ENCODE results near the gene SIPA1. TPM values are rescaled to one million over a fixed set of nuclear protein-coding genes. Genes with fewer than 3 reads are reported as not detected.

SIPA1 gene
- total RNA-seq, 1 donor from 2014 or later = 29.7 TPM

- intact Hi-C loops (cut with DNase I) = no loop called here
- no peak for DNase-seq (ENCODE audit: low spot score)
These were observed 18.5 kb upstream of the SIPA1 start for GRCh38 chr11:65619281-65619928.

DNA sequence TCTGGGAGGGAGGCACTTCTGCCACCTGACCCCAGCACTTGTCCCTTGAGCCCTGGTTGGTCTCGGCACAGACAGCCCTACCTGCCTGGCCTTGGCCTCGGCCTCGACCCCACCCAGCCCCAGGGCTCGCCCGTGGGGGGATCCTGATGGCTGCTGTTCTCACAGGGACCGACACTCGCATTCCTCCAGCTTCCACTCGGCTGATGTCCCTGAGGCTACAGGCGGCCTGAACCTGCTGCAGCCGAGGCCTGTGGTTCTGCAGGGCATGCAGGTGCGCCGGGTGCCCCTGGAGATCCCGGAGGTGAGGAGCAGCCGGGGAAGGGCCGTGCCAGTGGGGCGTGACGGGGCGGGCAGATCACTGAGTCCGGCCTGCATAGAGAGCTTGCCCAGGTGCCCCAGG, 17.2 kb upstream of the SIPA1 start:
- intact Hi-C loops (cut with DNase I) = loop anchor here (5.0 kb wide), 1 partner anchor 197 kb away; no protein-coding TSS in a partner anchor
- no peak for DNase-seq (ENCODE audit: low spot score)

- DNase-seq (ENCODE audit: low spot score) = no peak
- intact Hi-C loops (cut with DNase I) = loop anchor here (5.0 kb wide), 1 partner anchor 196 kb away; no protein-coding TSS in a partner anchor
These were observed 16.4 kb upstream of the SIPA1 start for GRCh38 chr11:65621460-65621859.

DNA sequence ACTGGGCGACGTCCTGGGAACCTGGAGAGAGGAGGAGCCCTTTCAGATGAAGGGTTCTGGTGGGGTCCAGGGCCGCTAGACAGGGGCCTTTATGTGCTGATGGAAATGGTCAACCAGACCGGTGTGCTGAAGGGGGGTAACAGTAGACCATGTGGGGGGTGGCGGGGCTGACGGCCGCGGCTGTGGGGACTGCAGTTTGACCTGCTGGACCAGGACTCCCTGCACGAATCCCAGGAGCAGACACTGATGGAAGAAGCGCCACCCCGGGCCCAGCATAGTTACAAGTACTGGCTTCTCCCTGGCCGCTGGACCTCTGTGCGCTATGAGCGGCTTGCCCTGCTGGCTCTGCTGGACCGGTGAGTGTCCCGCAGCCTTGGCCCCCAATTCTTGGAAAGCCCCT, 15.9 kb upstream of the SIPA1 start:
- intact Hi-C loops (cut with DNase I) = loop anchor here (5.0 kb wide), 1 partner anchor 195 kb away; no protein-coding TSS in a partner anchor
- DNase-seq (ENCODE audit: low spot score) = no peak

DNA sequence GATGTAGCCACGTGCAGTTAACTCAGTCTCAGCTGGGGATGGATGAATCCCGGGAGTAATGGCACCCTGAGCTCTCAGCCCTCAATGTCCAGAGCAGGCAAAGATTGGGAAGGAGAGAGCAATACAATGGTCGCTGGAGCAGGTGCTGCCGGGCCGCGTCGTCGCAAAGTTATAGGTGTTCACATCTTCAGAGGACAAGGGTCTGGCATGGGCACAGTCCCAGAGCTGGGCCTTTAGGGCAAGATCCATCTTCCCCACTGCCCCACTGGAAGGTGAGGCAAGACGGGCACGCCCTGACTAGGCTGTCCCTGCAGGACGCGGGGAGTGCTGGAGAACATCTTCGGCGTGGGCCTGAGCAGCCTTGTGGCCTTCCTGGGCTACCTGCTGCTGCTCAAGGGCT, 14.7 kb upstream of the SIPA1 start:
- intact Hi-C loops (cut with DNase I) = loop anchor here (5.0 kb wide), 1 partner anchor 194 kb away; no protein-coding TSS in a partner anchor
- no peak for DNase-seq (ENCODE audit: low spot score)

DNA sequence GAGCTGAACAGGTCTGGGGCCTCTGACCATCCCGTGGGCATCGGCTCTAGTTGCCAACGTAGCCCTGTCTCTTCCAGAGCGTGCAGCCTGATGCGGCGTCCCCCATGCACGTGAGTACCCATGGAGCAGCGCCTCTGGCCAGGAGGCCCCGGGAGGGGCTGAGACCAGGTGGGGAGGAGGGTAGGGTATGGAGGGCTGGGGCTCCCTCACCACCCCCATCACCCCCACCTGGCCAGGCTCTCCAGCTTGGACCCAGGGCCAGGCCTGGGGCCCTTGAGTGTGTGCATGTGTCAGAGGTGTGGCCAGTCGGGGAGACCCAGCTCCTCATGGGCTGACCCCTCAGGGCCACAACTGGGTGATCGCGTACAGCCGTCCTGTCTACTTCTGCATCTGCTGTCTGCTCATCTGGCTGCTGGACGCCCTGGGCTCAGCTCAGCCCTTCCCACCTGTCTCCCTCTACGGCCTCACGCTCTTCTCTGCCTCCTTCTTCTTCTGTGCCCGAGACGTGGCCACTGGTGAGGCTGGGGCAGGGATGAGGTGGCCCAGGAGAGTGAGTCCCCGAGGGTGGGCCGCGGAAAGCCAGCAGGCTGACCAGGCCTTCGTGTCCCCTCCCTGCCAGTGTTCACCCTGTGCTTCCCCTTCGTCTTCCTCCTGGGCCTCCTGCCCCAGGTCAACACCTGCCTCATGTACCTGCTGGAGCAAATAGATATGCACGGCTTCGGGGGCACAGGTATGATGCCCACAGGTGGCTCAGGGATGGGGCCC, 13.9 kb upstream of the SIPA1 start:
- DNase-seq (ENCODE audit: low spot score) = no peak
- intact Hi-C loops (cut with DNase I) = loop anchor here (5.0 kb wide), 1 partner anchor 193 kb away; no protein-coding TSS in a partner anchor

DNA sequence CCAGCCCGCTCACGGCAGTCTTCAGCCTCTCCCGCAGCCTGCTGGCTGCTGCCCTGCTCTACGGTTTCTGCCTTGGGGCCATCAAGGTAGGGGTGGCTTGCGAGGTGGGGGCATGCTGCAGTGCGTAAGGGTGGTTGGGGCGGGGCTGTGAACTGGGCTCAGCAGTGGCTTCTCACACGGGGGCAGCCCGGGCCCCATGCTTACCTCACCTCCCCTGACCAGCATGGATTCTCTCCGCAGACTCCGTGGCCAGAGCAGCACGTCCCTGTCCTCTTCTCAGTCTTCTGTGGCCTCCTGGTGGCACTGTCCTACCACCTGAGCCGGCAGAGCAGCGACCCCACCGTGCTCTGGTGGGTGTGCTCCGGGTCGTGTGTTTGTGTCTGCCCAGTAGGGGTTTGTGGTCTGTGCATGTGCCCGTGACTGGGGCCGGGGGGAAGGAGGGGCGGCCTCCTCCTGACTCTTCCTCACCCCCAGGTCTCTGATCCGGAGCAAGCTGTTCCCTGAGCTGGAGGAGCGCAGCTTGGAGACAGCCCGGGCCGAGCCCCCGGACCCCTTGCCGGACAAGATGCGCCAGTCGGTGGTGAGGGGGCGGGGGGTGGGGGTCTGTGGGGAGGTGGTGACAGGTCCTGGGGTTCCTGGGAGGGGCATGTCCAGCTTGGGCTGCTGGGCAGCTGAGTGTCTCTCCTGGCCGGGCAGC, 12.8 kb upstream of the SIPA1 start:
- intact Hi-C loops (cut with DNase I) = loop anchor here (5.0 kb wide), 1 partner anchor 192 kb away; no protein-coding TSS in a partner anchor
- DNase-seq (ENCODE audit: low spot score) = no peak

DNA sequence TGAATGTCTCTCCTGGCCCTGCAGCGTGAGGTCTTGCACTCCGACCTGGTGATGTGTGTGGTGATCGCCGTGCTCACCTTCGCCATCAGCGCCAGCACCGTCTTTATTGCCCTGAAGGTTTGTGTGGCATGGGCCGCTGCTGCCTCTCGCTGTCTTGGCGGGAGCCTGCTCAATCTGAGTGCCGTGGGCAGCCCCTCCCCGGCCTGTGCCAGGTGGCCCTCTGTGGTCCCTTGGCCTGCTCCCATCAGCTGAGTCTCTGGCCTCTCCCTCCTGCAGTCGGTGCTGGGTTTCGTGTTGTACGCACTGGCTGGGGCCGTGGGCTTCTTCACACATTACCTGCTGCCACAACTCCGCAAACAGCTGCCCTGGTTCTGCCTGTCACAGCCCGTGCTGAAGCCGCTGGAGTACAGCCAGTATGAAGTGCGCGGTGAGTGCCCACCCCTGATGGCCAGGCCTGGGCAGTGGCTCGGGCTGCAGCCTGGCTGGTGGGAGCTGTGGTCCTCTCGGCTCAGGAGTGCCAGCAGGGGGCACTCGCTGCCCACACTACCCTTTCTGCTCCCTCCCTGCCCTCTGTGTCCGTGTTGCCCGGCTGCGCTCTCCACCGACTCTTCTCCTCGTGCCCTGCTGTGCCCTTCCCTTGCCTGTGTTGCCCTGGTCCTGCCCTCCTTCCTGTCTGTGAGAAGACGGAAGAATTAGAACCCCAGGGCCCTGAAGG, 12.1 kb upstream of the SIPA1 start:
- no peak for DNase-seq (ENCODE audit: low spot score)
- intact Hi-C loops (cut with DNase I) = no loop called here

DNA sequence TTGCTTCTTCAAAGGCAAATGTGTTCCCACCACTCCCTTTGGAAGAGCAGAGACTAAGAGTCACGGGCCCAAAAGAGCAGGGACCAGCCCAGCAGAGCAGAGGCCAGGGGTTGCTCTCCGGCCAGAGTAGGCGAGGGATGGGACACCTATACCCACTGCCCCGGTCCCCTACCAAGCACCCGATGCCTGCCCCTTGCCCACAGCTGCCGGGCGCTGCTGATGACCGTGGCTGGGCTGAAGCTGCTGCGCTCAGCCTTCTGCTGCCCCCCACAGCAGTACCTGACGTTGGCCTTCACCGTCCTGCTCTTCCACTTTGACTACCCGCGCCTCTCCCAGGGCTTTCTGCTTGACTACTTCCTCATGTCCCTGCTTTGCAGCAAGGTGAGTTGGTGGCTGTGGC, 10.7 kb upstream of the SIPA1 start:
- intact Hi-C loops (cut with DNase I) = no loop called here
- DNase-seq (ENCODE audit: low spot score) = no peak

- no peak for DNase-seq (ENCODE audit: low spot score)
- intact Hi-C loops (cut with DNase I) = no loop called here
These were observed 8.3 kb upstream of the SIPA1 start for GRCh38 chr11:65629579-65629978.

DNA sequence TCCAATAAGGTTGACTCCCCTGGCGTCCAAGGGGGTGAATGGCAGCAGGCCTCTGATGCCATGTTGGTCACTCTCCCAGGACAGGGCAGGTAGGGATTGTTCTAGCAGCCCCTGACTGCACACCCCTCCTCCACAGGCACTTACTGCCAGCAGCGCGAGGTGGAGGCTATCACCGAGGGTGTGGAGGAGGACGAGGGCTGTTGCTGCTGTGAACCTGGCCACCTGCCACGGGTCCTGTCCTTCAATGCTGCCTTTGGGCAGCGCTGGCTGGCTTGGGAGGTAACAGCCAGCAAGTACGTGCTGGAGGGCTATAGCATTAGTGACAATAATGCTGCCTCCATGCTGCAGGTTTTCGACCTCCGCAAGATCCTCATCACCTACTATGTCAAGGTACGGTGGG, 7.7 kb upstream of the SIPA1 start:
- intact Hi-C loops (cut with DNase I) = no loop called here
- no peak for DNase-seq (ENCODE audit: low spot score)

DNA sequence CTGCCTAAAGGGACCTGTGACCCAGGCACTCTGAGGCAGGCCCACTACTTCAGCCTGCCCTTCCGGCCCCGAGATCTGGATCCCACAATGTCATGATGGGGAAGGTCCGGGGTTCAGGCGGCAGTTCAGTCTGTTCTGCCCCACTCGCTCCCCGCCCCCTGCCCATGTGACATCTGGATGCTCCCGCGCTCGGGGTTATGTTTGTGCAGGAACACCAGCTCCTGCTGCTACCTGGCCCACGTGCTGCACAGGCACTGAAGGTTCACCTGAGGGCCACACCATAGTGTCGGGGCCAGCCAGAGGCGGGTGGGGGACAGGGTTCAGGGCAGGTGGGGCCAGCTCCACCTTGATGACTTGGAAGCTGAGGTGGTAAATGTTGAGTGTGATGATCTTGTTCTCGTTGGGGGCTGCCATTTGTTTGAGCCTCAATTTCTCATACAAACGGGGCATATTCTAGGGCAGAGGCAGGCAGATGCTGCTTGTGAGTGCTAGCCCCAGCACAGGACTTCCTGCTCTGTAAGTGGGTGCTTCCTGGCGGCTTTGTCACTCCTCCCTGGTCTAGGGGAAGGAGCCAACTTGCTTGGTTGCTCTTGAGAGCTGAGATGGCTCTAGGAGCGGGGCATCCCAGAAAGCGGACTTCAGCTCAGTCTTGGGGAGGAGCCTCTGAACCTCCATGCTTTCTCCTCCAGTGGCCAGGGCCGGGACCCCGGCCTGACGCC, 4.4 kb upstream of the SIPA1 start:
- intact Hi-C loops (cut with DNase I) = no loop called here
- DNase-seq (ENCODE audit: low spot score) = no peak

DNA sequence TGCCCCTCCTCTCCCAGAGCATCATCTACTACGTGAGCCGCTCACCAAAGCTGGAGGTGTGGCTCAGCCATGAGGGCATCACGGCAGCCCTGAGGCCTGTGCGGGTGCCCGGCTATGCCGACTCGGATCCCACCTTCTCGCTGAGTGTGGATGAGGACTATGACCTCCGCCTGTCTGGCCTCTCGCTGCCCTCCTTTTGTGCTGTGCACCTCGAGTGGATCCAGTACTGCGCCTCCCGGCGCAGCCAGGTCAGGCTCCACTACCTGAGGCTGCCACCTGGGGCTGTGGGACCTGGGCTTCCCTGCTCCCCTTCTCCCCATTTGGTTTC, 3.8 kb upstream of the SIPA1 start:
- DNase-seq (ENCODE audit: low spot score) = no peak

GRCh38 chr11:65634440-65634839, 3.5 kb upstream of the SIPA1 start:
- intact Hi-C loops (cut with DNase I) = no loop called here
- DNase-seq (ENCODE audit: low spot score) = no peak

More for the DNA sequence above, 3.8 kb upstream of the SIPA1 start:
- intact Hi-C loops (cut with DNase I) = no loop called here

GRCh38 chr11:65634905-65635731, 2.8 kb upstream of the SIPA1 start:
- intact Hi-C loops (cut with DNase I) = no loop called here
- DNase-seq (ENCODE audit: low spot score) = no peak

DNA sequence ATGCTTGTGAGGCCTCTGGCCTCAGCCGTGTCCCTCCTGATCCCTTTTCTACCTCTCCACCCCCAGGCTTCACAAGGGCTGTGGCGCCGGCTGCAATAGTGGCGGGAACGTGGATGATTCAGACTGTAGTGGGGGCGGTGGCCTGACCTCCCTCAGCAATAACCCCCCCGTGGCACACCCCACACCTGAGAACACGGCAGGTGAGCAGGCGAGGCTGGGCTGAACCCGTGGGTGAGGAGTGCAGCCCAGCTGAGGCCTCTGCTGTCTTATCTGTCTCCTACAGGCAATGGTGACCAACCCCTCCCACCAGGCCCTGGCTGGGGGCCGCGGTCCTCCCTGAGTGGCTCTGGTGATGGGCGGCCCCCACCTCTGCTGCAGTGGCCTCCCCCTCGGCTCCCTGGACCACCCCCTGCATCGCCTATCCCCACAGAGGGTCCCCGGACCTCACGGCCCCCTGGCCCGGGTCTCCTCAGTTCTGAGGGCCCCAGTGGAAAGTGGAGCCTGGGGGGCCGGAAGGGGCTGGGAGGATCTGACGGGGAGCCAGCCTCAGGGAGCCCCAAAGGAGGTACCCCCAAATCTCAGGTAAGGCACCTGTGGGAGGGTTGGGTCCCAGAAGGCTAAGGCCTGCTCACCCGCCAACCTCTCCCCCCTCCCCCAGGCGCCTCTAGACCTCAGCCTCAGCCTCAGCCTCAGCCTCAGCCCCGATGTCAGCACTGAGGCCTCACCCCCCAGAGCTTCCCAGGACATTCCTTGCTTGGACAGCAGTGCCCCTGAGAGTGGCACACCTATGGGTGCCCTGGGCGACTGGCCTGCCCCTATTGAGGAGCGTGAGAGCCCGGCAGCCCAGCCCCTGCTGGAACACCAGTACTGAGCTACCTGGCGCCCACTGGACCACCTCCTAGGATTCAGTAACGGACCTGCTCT, 1.5 kb upstream of the SIPA1 start:
- no peak for DNase-seq (ENCODE audit: low spot score)
- intact Hi-C loops (cut with DNase I) = no loop called here

- DNase-seq (ENCODE audit: low spot score) = no peak
These were observed 806 bp upstream of the SIPA1 start for GRCh38 chr11:65637032-65637557.

More at GRCh38 chr11:65637032-65637557, 806 bp upstream of the SIPA1 start:
- intact Hi-C loops (cut with DNase I) = no loop called here
